Esophagus muscularis mucosa (tissue), 4 donors: ENCODE measurements around the gene GSDME.

Experiments
- EP300 ChIP-seq: sonication (generic); formaldehyde crosslinking; IDR thresholded peaks from one replicate; pipeline ENCODE4 v1.6.1; 2017; ENCODE audit warnings: antibody characterized with exemption
- POLR2AphosphoS5 ChIP-seq, 2 donors: sonication (generic); formaldehyde crosslinking; IDR thresholded peaks; one replicate each; pipeline ENCODE4 v1.6.1; 2017; ENCODE audit warnings: antibody characterized with exemption in 2 of 2
- TF ChIP-seq, protein P1 (sequence below), 3 experiments: fragments of 200-600 bp in 2 of 3; fragments of 450-650 bp in 1 of 3; sonication (generic) in 2 of 3; IDR thresholded peaks; one replicate each; pipeline ENCODE4 v1.5.1; 2017 to 2019; ENCODE audit warnings: antibody characterized with exemption in 3 of 3, mild to moderate bottlenecking in 2 of 3, moderate library complexity in 1 of 3

DNA sequence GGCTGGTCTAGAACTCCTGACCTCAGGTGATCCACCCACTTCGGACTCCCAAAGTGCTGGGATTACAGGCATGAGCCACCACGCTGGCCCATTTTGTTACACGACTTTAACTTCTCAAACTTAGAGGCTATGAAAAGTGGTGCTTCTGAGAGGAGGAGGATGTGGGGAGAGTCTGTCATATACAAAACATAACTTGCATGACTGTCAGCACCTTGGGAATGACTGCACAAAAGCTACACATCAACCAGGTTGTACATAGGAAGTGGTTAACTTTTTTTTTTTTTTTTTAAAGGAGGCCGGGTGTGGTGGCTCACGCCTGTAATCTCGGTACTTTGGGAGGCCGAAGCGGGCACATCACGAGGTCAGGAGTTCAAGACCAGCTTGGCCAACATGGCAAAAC lies 43.4 kb upstream of the GSDME start:
- TF ChIP-seq POLR2AphosphoS5 (IDR thresholded peaks at IDR 0.05): no peak
- TF ChIP-seq, protein P1, sequence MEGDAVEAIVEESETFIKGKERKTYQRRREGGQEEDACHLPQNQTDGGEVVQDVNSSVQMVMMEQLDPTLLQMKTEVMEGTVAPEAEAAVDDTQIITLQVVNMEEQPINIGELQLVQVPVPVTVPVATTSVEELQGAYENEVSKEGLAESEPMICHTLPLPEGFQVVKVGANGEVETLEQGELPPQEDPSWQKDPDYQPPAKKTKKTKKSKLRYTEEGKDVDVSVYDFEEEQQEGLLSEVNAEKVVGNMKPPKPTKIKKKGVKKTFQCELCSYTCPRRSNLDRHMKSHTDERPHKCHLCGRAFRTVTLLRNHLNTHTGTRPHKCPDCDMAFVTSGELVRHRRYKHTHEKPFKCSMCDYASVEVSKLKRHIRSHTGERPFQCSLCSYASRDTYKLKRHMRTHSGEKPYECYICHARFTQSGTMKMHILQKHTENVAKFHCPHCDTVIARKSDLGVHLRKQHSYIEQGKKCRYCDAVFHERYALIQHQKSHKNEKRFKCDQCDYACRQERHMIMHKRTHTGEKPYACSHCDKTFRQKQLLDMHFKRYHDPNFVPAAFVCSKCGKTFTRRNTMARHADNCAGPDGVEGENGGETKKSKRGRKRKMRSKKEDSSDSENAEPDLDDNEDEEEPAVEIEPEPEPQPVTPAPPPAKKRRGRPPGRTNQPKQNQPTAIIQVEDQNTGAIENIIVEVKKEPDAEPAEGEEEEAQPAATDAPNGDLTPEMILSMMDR (IDR thresholded peaks at IDR 0.05): no peak
- TF ChIP-seq EP300: no peak
